Ovary (tissue), 3 donors: ENCODE measurements around the gene USP10.
"Not testable (repeated sequence)": the region's sequence is repeated elsewhere in the genome, so short reads cannot be mapped to it uniquely, and the experiment has no call there.

Source experiments
- CTCF ChIP-seq, 3 donors: fragments of 450-650 bp in 2 of 3; fragments of 200-600 bp in 1 of 3; IDR thresholded peaks; one replicate each; pipeline versions ENCODE4 v1.5.1 to v1.8.0; 2016 to 2022; ENCODE audit warnings: antibody characterized with exemption in 3 of 3, mild to moderate bottlenecking in 1 of 3
- POLR2A ChIP-seq: fragments of 450-650 bp; IDR thresholded peaks from one replicate; pipeline ENCODE4 v1.6.1; 2017; ENCODE audit warnings: antibody characterized with exemption, mild to moderate bottlenecking, moderate library complexity
- donor health status: DM: no; HTN: no; CAD: no.

- TF ChIP-seq CTCF (IDR thresholded peaks at IDR 0.05); POLR2A: not testable (repeated sequence)
Measured at GRCh38 chr16:84732332-84732673, 32.5 kb downstream of the USP10 start.
